Middle frontal gyrus (tissue), 1 donor: ENCODE measurements around the gene PRM1.
"Not testable (repeated sequence)": the region's sequence is repeated elsewhere in the genome, so short reads cannot be mapped to it uniquely, and the experiment has no call there.

ENCODE experiments used
- DNase-seq: peaks from one replicate; pipeline ENCODE4 v3.0.0-alpha.2; 2015; ENCODE audit warnings: low spot score; ENCODE audit errors: extremely low spot score

Gene PRM1

DNA sequence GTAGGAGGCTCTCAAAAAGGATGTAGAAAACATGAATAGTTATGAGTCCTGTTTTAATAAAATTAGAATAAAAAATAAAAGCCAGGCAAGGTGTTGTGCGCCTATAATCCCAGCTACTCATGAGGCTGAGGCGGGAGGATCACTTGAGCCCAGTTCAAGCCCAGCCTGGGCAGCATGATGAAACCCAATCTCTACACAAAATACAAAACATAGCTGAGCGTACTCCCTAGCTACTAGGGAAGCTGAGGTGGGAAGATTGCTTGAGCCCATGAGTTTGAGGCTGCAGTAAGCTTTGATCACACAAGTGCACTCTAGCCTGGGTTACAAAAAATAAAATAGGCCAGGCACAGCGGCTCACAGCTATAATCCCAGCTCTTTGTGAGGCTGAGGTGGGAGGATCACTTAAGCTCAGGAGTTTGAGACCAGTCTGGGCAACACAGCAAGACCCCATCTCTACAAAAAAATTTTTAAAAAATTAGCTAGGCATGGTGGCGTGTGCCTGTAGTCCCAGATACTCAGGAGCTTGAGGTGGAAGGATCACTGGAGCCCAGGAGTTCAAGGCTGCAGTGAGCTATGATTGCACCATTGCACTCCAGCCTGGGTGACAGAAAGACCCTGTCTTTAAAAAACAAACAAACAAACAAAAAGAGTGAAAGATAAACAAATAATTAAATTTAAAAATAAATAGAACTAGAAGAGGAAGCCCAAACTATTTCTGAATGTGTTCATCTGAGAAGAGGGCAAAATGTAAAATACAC lies 17.2 kb upstream of the PRM1 start:
- no peak for DNase-seq

DNA sequence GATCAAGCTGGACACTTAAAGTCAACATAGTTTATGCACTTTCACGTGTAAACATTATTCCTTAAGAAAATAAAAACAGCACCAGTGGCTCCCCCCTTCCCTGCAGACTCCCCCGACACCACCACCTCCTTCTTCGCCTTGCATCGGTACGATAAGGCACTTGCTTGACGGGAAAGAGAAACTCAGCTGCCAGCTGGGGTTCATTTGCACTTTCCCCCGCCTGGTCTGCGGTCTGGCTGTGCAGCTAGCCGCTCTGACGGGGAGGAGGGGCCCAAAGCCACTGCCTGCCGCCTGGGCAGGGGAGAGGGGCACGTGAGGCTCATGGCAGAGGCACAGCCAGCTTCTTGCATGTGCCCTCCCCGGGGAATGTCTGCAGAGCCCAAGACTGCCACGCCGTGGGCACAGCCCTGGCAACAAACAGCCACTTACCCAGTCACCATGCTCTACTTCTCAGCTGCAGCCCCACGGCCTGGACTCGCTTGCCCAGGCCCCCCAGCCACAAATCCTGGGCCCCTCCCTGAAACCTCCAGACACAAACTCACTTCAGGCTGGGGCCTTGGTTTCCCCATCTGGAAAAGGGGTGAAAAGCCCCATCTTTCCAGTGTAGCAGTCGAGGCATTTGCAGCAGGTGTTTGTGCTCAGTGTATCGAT lies 16.5 kb upstream of the PRM1 start:
- peak; percentile 35 for DNase-seq

DNA sequence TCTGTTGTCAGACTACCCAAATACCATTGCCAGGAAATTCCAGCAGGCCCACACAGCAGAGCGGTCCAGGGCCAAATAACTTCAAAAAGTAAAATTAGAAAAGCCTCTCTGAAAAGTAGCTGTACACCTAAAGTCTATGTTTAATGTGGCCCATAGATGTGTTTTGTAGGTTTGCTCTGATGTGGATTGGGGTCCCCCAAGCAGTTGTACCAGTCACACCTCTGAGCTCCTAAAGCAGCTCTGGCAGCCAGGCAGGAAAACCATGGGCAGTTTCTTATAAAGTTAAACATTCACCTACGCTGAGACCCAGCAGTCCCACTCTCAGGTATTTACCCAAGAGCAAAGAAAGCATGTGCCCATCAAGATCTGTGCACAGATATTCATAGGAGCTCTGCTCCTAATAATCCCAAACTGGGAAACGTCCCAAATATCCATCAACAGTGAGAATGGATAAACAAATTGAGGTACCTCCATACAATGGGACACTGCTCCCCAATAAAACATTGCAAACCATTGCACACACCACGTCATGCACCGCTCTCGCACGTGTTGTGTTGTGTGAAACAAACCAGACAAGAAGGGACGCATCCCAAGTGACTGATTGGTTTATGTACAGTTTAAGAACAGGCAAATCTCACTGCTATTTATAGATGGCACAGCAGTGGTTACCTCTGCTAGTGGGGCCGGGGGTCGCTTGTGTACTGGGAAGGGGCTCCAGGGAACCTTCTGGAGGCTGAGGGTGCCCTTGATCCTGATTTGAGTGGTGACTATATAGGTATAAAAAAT lies 15.8 kb upstream of the PRM1 start:
- DNase-seq: no peak

DNA sequence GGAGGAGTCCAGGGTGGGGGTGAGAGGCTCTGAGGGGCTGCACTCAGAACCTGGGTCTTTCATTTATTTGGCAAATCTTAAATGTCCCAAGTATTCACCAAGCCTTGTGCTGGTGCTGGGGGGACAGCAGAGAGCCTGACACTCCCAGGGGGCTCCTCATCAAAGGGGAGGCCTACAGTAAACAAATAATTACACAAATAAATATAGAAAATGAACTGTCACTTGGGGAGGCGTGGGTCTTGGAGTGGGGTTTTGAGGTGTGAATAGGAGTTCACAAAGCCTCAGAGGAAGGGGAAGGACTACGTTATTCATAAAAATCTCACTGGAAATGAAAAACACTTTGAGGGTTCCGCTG lies 15.2 kb upstream of the PRM1 start:
- DNase-seq: no peak

DNA sequence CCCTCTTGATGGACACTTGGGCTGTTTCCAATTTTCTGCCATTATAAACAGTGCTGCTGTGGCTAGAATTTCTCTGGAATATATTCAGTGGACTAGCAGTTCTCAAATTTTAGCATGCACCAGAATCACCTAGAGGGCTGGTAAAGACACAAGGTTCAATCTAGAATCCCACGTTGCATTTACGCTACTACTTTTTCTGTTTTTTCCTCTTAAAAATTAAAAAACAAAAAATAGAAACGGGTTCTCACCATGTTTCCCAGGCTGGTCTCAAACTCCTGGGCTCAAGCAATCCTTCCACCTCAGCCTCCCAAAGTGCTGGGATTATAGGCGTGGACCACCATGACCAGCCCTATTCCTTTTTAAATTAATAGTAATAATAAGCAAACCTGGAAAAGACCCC lies 14.5 kb upstream of the PRM1 start:
- DNase-seq: no peak

DNA sequence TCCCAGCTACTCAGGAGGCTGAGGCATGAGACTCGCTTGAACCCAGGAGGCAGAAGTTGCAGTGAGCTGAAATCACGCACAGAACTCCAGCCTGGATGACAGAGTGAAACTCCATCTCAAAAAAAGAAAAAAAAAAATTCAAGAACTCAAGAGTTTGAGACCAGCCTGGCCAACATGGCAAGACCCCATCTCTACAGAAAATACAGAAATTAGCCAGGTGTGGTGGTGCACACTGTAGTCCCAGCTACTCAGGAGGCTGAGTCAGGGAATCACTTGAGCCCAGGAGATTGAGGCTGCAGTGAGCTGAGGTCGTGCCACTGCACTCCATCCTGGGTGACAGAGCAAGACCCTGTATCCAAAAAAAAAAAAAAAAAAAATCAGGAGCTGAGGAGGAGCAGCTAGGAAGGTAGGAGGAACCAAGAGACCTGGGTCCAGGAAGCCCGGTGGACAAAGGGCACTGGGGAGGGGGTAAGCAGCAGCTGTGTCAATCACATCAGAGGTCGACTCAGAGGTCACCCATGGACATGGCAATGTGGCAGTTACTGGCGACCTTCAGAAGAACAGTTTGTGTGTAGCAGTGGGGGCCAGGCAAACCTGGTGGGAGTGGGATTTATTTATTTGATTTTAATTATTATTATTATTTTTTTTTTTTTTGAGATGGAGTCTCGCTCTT lies 11.1 kb upstream of the PRM1 start:
- DNase-seq: no peak

- no peak for DNase-seq
These were observed 10.1 kb upstream of the PRM1 start for GRCh38 chr16:11291091-11291703.

DNA sequence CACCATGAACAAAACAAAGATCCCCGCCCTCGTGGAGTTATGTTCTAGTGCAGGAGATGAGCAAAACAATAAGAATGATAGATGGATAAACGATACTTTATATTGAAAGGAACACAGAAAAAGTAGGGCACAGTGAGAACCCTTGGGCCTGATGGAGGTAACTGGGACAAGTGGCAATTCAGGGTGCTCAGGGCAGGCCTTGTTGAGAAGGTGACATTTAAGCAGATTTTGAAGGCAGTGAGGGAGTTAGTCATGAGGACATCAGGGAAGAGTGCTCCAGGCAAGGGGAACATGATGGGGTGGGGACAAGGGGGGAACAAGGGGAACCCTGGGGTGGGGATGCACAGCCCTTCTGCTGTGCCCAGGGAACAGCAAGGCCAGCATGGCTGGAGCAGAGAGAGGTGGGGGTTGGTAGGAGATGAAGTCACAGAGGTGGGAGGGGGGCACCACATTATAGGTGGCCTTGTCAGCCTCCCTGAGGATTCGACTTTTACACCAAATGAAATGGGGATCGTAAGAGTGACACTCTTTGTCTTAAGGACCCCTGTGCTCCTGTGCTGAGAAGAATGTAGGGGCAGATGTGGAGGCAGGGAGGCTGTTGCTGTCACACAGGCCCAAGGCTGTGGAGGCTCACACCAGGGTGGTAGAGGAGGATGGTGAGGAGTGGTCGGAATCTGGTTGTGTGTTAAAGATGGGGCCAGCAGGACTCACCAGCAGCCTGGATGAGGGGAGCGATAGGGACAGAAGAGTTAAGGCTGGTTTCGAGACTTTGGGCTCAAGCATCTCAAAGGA lies 9.2 kb upstream of the PRM1 start:
- DNase-seq: no peak

- DNase-seq: not testable (repeated sequence)
These were observed 8.6 kb upstream of the PRM1 start for GRCh38 chr16:11289696-11290095.

GRCh38 chr16:11289202-11289601 lies 8.1 kb upstream of the PRM1 start:
- DNase-seq: no peak

DNA sequence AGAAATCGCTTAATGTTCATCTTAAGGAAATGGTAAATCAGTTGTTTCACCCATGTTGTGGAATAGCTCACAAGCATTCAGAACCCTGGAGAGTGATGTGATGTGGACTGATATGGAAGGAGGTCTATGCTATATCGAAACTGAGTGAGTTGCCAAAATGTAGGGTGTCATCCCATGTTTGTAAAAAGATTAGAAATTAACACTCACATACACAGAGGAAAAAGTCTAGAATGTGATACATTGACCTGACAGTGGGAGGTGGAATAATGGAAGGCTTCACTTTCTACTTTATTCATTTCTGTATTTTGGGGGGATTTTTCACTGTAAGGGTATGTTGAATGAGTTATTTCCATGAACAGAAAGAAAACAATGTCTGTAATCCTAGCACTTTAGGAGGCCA lies 4.7 kb upstream of the PRM1 start:
- no peak for DNase-seq

DNA sequence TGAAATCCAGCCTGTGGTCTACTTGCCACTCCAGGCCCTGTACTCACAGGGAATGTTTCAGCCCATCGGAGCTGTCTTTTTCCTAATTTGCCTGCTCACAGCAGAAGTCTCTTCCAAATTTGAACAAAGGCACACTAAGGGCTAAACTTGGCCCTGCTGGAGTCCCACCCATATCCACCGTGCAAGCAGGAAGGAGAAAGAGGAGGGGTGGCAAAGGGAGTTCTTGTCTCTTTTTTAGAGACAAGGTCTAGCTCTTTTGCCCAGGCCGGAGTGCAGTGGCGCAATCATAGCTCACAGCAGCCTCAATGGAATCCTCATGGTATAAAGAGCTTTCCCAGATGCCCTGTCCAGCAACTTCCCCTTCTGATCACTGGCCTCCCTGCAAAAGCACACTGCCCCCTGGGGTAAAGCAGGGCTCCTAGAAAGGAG lies 2.7 kb upstream of the PRM1 start:
- no peak for DNase-seq

DNA sequence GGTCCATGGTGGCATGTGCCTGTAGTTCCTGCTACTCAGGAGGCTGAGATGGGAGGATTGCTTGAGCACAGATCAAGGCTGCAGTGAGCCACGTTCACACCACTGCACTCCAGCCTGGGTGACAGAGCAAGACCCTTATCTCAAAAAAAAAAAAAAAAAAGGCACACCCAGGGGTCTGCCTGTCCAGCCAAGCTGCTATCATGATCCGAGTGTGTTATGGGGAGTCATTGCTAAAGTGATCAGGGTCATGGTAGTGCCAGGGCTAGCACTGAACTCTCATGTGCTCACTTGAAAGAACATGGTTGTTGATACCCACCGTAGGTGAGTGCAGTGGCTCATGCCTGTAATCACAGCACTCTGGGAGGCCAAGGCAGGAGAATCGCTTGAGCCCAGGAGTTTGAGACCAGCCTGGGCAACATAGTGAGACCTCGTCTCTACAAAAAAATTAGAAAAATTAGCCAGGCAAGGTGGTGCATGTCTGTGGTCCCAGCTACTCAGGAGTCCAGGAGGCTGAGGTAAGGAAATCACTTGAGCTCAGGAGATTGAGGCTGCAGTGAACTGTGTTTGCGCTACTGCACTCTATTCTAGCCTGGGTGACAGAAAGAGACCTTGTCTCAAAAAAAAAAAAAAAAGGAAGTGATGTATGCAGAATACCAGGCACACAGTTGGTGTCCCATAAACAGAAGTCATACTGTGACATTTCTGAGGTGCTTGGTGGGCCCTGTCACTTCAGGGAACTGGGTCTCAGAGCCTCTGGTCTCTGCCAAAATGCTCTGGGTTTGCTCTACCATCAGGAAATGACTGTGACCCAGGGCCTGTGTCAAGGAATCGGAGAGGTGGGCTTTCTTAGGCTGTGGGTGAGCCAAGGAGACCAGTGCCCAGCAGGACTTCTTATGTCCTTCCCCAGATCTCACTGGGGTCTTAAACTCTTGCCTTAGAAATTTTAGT lies 2.2 kb downstream of the PRM1 start:
- no peak for DNase-seq

DNA sequence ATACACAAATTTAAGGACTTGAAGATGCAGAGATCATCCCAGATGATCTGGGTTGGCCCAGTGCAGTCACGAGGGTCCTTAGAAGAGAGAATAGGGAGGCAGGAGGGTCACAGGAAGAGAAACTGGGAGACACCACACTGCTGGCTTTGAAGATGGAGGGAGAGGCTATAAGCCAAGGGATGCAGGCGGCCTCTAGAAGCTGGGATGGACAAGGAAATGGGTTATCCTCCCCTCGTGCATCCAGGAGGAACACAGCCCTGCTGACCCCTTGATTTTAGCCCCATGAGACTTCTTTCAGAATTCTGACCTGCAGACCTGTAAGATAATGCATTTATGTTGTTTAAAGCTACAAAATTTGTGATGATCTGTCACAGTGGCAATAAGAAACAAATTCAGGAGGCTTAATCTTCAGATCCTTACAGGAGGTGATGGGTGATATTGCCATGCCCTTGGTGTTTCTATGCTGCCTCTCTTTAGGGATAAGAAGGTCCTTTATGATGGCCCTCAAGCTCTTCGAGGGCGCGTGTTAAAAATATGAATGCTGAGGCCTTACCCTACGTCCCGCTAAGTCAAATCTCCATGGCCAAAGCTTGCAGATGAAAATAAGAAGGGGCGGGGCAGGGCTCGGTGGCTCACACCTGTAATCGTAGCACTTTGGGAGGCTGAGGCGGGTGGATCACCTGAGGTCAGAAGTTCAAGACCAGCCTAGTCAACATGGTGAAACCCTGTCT lies 3.4 kb downstream of the PRM1 start:
- no peak for DNase-seq

GRCh38 chr16:11276896-11277593 lies 4.1 kb downstream of the PRM1 start:
- DNase-seq: no peak

- DNase-seq: no peak
These were observed 4.8 kb downstream of the PRM1 start, which contains the start of gene PRM2 for GRCh38 chr16:11276143-11276895. TSS of gene PRM2 (minus strand) at chr16:11276480. CDS start at chr16:11276370, 110 bp downstream.

- DNase-seq: no peak
These were observed 6.2 kb downstream of the PRM1 start for GRCh38 chr16:11274964-11275363.
